Measurements from ENCODE around the gene TMEM40.
"Not testable (repeated sequence)": the region's sequence is repeated elsewhere in the genome, so short reads cannot be mapped to it uniquely, and the experiment has no call there.

The TMEM40 gene

GRCh38 chr3:12730506-12731242 lies 28.4 kb downstream of the TMEM40 start:
- H3K27ac ChIP-seq: no peak overlapping the region
- CTCF ChIA-PET: no interaction called here
- TF ChIP-seq CTCF (conservative IDR thresholded peaks at IDR 0.05; ENCODE audit: low read depth): no peak
- POLR2A ChIA-PET (ENCODE audit: low non-redundant PET): no interaction called here
- DNase-seq (ENCODE audit: low spot score): no peak

GRCh38 chr3:12729051-12729651 lies 29.9 kb downstream of the TMEM40 start:
- no peak for DNase-seq (ENCODE audit: low spot score)
- no peak for TF ChIP-seq CTCF (conservative IDR thresholded peaks at IDR 0.05; ENCODE audit: low read depth)
- ChIA-PET CTCF (interaction anchor here (1.0 kb wide), 1 partner anchor 9 kb away, joined by 8 read pairs; no protein-coding TSS in a partner anchor), POLR2A (ENCODE audit: low non-redundant PET) (no interaction called here)
- H3K27ac ChIP-seq: no peak overlapping the region

GRCh38 chr3:12727937-12728336 lies 31.1 kb downstream of the TMEM40 start:
- DNase-seq (ENCODE audit: low spot score): no peak
- ChIA-PET POLR2A (ENCODE audit: low non-redundant PET) (no interaction called here), CTCF (no interaction called here)
- no peak for TF ChIP-seq CTCF (conservative IDR thresholded peaks at IDR 0.05; ENCODE audit: low read depth)
- no peak overlapping the region for H3K27ac ChIP-seq

GRCh38 chr3:12727481-12727880 lies 31.6 kb downstream of the TMEM40 start:
- ChIA-PET POLR2A (ENCODE audit: low non-redundant PET) (no interaction called here), CTCF (no interaction called here)
- no peak overlapping the region for H3K27ac ChIP-seq
- TF ChIP-seq CTCF (conservative IDR thresholded peaks at IDR 0.05; ENCODE audit: low read depth): no peak
- DNase-seq (ENCODE audit: low spot score): no peak

- DNase-seq (ENCODE audit: low spot score): no peak
- TF ChIP-seq CTCF (conservative IDR thresholded peaks at IDR 0.05; ENCODE audit: low read depth): no peak
- H3K27ac ChIP-seq: no peak overlapping the region
- CTCF ChIA-PET: no interaction called here
- POLR2A ChIA-PET (ENCODE audit: low non-redundant PET): interaction anchor here (0.6 kb wide), 1 partner anchor 121 kb away, joined by 3 read pairs; no protein-coding TSS in a partner anchor
These were observed 33.6 kb downstream of the TMEM40 start for GRCh38 chr3:12725436-12725835.

GRCh38 chr3:12724794-12725193 lies 34.3 kb downstream of the TMEM40 start:
- no peak for DNase-seq (ENCODE audit: low spot score)
- ChIA-PET POLR2A (ENCODE audit: low non-redundant PET) (no interaction called here), CTCF (no interaction called here)
- H3K27ac ChIP-seq: no peak overlapping the region
- TF ChIP-seq CTCF (conservative IDR thresholded peaks at IDR 0.05; ENCODE audit: low read depth): no peak

- CTCF ChIA-PET; POLR2A ChIA-PET (ENCODE audit: low non-redundant PET); DNase-seq (ENCODE audit: low spot score); H3K27ac ChIP-seq: not testable (repeated sequence)
These were observed 35.7 kb downstream of the TMEM40 start for GRCh38 chr3:12723362-12723761.

Measured in RWPE1 (cell line).